HG03432 (cell line): ENCODE data around the gene CD79B.

ENCODE experiments used
- ATAC-seq: cut with Tn5 transposase; IDR thresholded peaks from one replicate; pipeline ENCODE4 v1.9.1; 2021; ENCODE audit warnings: mild to moderate bottlenecking, moderate library complexity; ENCODE audit not compliant: unreplicated experiment

Gene CD79B

DNA sequence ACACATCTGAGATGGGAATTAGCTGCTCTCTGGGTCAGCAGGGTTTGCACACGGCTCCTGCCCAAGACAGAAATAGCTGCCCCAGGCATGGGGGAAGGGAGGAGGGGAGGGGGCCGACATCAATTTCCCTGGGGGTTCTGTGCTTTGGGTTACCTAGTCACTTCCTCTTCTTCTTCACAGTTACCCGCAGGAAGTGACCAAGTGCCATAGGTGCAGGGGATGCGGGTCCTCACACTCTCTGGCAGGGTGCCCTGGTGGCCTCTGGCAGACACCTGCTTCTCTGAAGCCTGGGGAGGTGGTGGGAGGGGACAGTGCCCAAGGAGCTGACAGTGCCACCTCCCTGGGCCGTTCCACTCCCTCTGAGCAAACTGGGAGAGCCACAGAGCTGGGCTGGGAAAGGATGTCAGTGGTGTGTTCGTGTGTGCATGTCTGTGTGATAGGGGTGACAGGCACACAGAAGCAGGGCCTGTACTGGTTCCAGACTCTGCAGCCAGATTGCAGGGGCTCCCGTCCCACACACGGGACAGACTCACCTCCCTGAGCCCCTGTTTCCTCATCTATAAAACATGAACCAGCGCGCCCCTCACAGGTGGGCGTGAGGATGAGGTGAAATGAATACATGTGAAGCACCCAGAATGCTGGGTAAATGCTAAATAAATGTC lies 22.4 kb upstream of the CD79B start:
- peak; percentile 65 for ATAC-seq

GRCh38 chr17:63950940-63951907 lies 19.1 kb upstream of the CD79B start:
- ATAC-seq: no peak

DNA sequence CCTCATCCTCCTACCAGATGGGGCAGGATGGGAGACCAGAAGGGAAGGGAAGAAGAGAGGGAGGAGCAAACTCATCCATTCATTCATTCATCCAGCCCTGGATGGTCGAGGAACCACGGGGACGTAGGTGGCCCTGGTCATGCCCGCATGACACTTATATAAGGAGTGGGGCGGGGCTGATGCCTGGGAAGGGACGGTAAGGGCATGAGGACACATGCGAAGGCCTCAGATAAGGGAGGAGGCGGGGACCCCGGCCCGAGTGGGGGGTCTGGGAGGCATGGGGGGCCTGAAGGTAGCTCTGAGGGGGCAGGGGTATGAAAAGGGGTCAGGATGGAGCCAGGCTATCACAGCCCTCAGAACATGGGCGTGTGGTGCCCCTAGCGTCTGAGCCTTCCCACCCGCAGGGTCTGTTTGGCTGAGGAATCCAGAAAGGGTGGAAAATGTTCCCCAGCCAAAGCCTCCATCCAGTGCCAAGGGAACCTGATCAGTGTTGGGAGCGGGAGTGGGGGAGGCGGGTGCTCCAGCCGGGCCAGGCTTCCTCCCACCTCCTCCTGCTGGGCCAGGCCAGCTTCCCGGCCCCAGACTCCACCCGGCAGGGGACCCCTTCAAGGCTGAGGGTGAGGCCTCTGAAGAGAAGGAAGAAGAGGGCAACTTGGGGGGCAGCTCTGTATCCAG lies 17.6 kb upstream of the CD79B start:
- no peak for ATAC-seq

- no peak for ATAC-seq
Observed at GRCh38 chr17:63948521-63948920, 16.4 kb upstream of the CD79B start.

DNA sequence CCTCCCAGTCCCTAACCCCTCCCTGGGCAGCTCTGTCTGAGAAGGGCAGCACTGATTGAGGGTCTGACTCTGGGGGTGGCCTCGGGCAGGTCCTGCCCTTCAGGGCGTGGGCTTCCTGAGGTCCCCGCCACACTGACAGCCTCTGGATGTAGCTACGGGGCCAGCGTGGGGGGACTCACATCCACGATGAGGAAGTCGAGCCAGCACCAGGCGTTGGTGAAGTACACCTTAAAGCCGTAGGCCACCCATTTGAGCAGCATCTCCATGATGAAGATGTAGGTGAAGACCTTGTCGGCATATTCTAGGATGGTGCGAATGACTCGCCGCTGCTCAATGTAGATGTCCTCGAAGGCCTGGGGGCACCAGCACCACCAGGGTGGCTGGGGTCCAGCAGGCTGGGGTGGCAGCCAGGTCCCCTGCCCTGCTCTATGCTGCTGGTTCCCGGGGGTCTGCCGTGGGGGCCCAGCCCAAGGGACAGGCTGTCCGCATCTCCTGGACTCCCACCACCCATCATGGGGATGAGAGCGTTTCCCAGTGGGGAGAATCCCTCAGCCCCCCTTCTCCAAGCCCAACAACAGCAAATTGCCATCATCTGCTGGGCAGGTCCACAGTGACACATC lies 15.7 kb upstream of the CD79B start:
- no peak for ATAC-seq

- ATAC-seq: peak; percentile 74
Observed at GRCh38 chr17:63946440-63947363, 14.6 kb upstream of the CD79B start.

DNA sequence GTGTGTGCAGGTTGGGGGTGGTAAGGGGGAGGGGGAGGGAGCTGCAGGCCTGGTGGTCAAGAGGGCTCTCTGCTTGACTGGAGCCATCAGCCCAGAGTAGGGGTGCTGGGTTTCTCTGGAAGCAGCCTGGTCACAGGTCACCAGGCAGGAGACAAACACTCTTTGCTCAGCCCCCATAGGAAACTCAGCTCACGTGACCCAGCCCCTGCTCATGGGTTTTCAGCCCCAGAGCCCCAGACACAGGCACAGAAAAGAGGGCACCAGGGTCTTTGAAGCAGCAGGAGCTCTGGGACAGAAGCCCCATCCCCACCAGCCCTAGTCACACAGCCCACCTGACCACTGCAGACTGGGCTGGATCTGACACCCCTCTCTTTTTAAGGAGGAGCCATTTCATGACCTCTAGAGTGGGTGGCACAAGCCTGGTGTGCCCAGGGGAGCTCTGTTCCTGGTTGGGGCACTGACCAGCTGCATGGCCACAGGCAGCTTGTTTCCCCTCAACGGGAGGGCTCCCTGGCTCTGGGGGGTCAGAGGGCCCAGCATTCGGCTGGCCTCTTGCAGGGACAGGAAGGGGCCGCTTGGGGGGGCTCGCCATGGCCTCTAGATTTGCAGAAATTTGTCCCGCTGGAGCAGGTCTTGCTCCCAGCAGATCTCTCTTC lies 13.8 kb upstream of the CD79B start:
- ATAC-seq: peak; percentile 4

- ATAC-seq: no peak
Observed at GRCh38 chr17:63944736-63945499, 12.8 kb upstream of the CD79B start.

- no peak for ATAC-seq
Observed at GRCh38 chr17:63943745-63944144, 11.6 kb upstream of the CD79B start.

- ATAC-seq: no peak
Observed at GRCh38 chr17:63942309-63942985, 10.3 kb upstream of the CD79B start.

- ATAC-seq: no peak
Observed at GRCh38 chr17:63941751-63942150, 9.6 kb upstream of the CD79B start.

DNA sequence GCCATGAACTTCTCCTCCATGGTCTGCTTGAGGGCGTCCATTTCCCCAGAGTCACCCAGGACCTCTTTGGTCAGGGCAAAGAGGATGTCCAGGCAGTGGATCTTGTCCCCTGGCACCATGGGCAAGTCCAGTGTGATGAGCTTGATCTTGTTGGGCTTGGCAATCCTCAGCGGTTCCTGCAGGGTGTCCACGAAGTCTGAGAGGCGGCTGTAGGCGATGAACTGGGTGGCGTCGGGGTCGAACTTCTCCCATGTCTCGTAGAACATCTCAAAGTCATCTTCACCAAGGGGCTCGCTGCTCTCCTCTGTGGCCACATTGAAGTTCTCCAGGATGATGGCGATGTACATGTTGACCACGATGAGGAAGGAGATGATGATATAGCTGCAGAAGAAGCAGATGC lies 9.0 kb upstream of the CD79B start:
- no peak for ATAC-seq

- no peak for ATAC-seq
Observed at GRCh38 chr17:63940584-63940983, 8.5 kb upstream of the CD79B start.

GRCh38 chr17:63939884-63940283 lies 7.8 kb upstream of the CD79B start:
- ATAC-seq: no peak

- ATAC-seq: no peak
Observed at GRCh38 chr17:63939401-63939800, 7.3 kb upstream of the CD79B start.

DNA sequence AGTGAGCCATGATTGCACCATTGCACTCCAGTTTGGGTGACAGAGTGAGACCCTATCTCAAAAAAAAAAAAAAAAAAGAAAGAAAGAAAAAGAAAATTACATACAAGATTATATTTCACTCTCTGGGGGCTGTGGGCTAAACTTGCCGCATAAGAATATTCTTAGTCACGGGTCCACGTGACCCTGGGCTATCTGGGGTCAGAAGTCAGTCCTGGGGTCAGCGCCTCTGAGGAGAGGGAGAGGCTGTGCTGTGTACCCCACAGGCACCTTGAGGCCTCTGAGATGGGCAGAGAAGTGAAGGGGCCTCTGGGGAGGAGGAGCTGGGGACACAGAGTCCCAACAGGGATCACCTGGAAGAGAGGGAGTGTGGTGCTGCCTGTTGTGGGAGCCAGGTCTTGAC lies 5.8 kb upstream of the CD79B start:
- ATAC-seq: no peak

GRCh38 chr17:63937319-63937718 lies 5.2 kb upstream of the CD79B start:
- ATAC-seq: no peak
